IPS-NIHi7 (cell line): ENCODE measurements around the gene KCNJ10.
"Not testable (repeated sequence)": the region's sequence is repeated elsewhere in the genome, so short reads cannot be mapped to it uniquely, and the experiment has no call there.

Source experiments
- DNase-seq: peaks from one replicate; pipeline ENCODE4 v3.0.0; 2012; ENCODE audit warnings: mixed read lengths; ENCODE audit errors: extremely low spot score

Gene KCNJ10

DNA sequence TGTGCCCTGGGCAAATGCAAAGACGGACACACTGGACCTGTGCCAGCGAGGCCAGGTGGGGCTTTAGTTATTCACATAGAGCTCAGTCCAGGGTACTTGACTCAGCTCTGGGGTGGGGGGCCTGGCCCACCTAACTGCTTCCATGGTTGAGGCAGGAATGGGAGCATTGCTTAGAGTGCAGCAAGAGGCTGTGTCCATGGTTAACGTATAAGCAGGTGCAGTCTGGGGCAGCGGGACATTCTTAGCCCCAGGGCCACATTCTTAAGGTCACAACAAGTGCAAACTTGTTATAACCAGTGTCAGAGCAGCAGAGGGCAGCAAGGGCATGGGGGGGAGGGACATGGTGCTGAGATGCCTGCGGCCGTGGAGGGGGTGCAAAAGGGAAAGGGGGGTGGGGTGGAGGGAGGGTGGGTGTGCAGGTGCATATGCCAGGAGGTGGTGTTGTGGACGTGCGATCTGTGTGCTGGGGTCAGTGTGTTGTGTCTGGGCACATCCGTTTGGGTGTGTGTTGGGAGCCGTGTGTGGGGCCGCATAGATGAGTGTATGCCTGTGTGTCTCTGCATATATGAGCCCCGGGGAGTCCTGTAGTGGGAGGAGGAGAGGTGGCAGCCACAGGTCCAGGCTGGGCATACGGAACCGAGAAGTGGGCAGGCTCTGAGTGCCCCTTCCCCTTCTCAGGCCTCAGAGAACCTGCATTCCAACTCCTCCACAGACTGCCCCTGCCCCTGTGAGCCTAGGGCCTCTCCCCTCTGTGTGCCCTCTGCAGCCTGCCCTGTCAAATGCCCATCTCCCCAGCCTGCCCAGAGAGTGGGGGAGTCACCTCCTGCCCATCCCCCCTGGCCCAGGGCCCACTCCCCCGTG is 8.4 kb downstream of the KCNJ10 start:
- DNase-seq: peak; percentile 58

DNA sequence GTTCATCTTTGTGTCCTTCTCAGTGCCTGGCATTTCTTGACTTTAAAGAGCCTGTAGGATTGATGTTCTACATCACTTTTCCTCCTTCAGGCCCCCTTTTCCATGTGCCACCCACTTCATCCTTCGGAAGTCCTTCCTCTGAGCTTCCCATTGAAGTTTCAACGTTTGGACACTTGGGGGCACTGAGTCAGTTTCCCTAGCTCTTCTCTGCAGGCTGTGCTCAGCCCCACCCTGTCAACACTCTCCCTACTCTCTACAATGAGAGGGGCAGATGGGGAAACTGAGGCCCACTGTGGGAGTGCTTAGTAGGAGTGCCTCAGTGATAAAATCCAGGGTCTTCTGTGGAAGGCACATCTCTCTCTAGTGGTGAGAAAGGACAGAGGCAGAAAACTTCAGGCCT is 11.9 kb downstream of the KCNJ10 start:
- peak; percentile 55 for DNase-seq

- DNase-seq: no peak
Measured at GRCh38 chr1:160056648-160057169, 13.3 kb downstream of the KCNJ10 start.

- no peak for DNase-seq
Measured at GRCh38 chr1:160053548-160054365, 16.2 kb downstream of the KCNJ10 start.

GRCh38 chr1:160052936-160053335 is 17.0 kb downstream of the KCNJ10 start:
- no peak for DNase-seq

- DNase-seq: no peak
Measured at GRCh38 chr1:160050619-160051018, 19.3 kb downstream of the KCNJ10 start.

DNA sequence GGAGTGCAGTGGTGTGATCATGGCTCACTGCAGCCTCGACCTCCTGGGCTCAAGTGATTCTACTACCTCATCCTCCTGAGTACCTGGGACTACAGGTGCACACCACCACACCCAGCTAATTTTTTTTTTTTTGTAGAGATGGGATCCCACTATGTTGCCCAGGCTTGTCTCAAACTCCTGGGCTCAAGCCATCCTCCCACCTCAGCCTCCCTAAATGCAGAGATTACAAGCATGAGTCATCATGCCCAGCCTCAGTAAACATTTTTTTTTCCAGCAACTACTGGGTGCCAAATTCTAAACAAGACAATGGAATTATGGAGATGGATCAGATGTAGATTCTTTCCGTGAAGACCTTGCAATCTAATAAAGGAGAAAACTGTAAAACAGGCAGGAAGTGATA is 19.8 kb downstream of the KCNJ10 start:
- not testable (repeated sequence) for DNase-seq

- no peak for DNase-seq
Measured at GRCh38 chr1:160049101-160049500, 20.9 kb downstream of the KCNJ10 start.

GRCh38 chr1:160048335-160048734 is 21.6 kb downstream of the KCNJ10 start:
- DNase-seq: no peak

DNA sequence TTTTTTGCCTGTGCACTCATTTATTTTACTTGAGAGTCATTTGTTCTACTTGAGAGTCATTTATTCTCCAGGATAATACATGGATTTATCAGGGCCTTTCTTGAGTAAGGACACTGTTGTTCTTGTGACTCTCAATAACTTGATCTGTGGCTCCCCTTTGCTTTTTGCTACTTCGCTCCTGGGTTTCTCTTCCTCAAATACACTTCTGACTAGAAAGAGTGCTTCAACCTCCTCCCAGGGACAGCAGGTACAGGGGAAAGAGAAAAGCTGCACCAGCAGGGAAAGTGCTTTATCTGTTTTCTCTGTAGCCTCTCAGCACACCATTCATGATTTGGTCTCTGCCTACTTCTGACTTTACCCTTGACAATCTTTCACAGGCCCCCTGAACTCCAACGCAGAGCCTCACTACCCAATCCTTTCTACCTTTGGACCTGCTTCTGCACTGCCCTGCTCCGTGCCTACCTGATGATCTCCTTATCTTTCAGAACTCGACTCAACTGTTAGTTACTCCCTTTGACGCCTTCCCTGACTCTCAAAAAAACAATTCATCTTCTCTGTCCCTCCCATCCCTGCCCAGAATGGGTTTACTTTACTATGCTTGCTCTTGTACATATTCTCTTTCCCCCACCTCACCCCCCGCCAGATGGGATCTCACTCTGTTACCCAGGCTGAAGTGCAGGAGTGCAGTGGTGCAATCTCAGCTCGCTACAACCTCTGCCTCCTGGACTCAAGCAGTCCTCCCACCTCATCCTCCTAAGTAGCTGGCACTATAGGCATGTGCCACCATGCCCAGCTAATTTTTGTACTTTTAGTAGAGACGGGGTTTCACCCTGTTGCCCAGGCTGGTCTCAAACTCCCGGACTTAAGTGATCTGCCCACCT is 22.6 kb downstream of the KCNJ10 start:
- DNase-seq: no peak

DNA sequence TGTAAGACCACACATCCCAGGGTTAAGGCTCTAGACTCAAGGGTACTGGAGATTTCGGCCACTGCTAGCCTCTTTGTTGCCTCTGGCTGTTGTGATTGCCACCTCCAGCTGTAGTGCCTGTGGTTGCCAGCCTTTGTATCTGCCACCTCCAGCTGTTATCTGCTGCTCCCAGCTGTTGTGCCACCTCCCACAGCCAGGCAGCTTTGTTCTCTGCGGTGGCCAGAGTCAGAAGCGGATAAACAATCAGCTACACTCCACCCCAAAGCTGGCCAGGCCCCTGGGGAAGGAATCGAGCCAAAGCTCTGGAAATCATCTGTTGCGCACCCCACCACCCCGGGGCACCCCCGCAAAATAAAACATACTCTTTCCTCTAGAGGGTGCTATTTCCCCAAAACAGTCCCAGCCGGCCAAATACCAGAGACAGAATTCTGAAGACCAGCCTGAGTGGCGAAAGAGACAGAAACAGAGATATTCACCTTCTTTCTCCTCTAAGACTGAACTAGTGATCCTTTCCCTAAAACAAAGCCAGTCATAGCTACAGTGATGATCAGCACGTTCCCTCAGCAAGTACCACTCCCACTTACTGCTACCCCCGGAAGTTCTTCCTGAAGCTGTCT is 23.4 kb downstream of the KCNJ10 start:
- peak; percentile 86 for DNase-seq

- DNase-seq: no peak
Measured at GRCh38 chr1:160045653-160046052, 24.3 kb downstream of the KCNJ10 start.

DNA sequence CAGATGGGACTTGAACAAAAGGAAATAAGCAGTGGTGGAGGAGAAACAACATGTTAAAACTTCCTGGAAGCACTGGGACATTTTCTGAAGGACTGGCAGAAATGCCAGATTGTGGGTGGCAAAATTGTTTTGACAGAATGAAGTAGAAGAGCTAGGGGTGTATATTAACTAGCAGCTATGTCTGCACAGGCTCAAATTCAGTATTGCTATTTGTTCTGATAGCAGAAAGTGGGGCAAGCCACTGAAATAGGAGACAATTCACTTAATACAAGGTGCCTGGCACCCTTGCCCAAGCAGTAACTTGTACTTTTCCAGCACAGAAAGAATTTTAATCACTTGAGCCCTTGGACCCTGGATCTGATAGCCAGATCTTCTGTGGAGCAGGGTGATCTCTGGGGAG is 26.4 kb downstream of the KCNJ10 start:
- no peak for DNase-seq

- no peak for DNase-seq
Measured at GRCh38 chr1:160040476-160040875, 29.5 kb downstream of the KCNJ10 start.

DNA sequence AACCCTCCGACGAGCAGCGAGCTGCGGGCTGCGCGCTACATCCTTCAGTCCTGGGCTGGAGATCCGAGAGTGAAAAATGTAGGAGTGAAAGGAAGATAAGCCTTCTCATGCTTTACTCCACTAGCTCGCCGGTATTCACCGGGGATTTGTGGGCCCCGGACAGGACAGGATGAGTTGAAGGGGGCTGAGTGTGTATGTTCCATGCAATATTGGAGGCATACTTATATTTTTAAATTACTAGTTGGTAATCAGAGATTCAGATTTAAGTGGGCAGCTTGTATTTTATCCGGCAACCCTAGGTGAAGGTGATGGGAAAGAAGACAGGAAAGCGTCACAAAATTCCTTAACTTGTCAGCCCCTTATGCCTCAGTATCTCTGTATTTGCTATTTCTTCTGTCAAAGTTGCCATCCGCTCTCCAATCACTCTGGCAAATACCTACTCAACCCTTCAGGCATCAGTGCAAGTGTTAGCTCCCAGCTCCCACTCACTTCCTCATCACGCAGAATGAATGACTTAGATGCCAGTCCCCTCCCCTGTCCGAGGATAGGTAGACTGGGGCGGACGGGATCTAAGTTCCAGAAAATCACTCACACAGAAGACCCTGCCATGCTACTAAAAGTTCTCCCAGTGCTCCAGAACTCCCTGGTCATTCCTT is 37.7 kb downstream of the KCNJ10 start:
- DNase-seq: no peak

DNA sequence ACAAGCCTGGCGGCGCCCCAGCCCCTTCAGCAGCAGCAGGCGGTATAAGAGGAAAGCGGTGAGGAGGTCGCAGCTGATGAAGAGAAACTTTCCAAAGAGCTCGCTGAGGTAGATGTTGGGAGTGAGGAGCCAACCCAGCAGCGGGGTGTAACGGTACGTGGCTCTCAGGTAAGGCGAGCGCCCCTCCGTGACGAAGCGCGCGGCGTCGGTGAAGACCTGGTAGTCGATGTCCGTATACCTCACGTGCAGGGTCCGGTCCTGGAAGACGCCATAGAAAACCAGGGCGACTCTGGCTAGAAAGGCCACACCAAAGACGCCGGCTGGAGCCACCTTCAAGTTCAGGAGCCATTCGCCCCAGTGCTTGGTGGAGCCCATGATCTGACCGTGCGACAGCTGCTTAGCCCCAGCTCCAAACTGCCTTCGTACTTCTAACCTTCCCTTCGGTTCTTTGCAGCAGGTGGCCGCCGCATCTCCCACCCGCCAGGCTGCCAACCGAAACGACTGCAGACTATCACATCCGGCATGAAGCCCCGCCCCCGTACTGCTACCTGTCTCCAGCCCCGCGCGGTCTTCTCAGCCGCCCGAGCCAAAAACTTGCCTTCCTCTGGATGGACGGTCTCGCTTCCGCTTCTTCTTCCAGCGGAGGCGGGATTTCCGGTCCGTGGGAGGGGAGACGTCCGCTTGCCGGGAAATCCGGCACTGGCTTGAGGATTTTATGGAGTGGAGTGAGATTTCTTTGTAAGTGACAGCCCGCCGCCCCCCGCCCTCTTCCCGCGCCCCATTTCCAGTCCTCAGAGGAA is 38.4 kb downstream of the KCNJ10 start, which contains the start of gene PIGM:
TSS of gene PIGM (minus strand) at position 626 of the 800 bp plus-strand sequence. CDS start at position 375, 251 bp downstream.
- peak; percentile 98 for DNase-seq

DNA sequence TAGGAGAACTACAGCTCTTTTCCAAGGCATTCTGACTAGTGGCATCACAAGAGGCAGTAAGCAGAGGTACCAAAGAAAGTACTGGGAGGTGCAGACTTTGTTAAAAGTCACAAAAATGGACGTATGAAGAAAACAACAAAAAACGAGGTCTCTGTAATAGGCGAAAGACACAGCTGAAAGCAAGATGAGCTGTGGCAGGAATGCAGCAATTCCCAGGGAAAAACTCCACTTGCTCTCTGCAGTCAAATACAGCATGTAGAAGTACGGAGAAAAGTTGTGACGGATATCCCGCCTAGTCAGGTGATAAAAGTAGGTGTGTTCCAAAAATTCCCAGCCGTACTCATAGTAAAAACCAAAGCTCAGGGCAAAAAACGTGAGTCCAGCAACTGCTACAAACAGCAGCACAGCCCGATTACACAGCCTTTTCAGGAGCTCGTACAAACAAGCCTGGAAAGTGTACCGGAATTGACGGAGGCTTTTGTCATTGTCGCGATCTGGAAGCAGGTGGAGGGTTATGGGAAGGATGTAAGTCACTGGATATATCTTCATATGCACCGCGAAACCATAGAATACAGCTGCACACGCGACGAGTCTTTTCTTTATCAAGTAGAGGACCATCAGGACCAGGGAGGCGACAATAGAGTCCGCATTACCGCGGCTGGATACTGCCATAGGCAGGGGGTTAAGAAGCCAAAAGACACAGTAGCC is 39.1 kb downstream of the KCNJ10 start:
- no peak for DNase-seq

DNA sequence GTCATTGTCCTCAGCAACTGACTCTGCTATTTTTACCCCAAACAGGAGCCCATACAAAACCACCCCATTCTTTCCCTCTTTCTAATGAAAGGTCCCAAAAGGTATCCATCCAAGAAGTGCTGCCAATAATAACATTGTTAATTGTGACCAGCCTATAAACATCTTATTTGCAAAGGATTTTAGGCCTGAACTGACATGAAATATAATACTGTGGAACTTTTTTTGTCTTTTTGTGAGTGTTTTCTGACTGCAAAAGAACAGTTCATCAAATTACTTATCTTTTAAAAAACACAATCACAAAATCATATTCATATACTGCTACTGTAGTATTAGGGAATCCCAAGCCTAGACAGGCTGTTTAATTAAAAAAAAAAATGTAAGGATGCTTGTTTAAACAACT is 41.5 kb downstream of the KCNJ10 start:
- no peak for DNase-seq

DNA sequence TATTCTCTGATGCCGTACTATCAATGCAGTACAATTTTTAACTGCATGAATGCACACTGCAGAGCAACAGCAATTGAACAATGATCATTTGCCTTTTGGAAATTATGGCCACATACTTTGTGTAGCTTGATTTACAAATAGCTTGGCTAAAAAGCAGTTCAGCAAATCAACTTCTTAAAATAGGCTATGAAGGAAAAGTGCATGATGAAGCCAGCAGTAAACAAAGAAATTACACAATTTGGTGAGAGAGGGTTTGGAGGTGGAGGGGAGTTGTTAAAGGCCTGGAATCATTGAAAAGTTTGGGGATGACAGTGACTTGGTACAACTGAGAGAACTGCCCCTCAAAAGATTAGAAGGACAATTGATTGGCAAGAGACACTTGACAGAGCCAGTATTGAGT is 44.6 kb downstream of the KCNJ10 start:
- no peak for DNase-seq
